Psoas muscle (tissue), 8 donors: ENCODE data around the gene CHRM2. TPM values are rescaled to one million over a fixed set of nuclear protein-coding genes. Genes with fewer than 3 reads are reported as not detected.

Source experiments
- ATAC-seq, 4 donors: fragments of 200-7000 bp; cut with Tn5 transposase; one replicate each; pipeline ENCODE4 v1.9.1; 2020; ENCODE audit warnings: moderate library complexity in 3 of 4, mild to moderate bottlenecking in 2 of 4
- DNase-seq, 2 donors: peaks; one replicate each; pipeline ENCODE4 v3.0.0-alpha.2; 2020
- H3K27ac ChIP-seq: fragments of 200-600 bp; one replicate; pipeline ENCODE4 v1.8.0; 2022
- H3K27me3 ChIP-seq, 3 donors: fragments of 200-600 bp in 1 of 3; one replicate each; pipeline versions ENCODE4 v1.6.1 to v1.8.0; 2013 to 2022; ENCODE audit warnings: low read length in 2 of 3, mild to moderate bottlenecking in 2 of 3, moderate library complexity in 1 of 3; ENCODE audit not compliant: insufficient read depth in 3 of 3
- H3K36me3 ChIP-seq, 2 donors: fragments of 200-600 bp in 1 of 2; one replicate each; pipeline versions ENCODE4 v1.6.1 to v1.8.0; 2013 to 2022; ENCODE audit warnings: low read depth in 1 of 2, mild to moderate bottlenecking in 1 of 2, moderate library complexity in 1 of 2; ENCODE audit not compliant: insufficient read depth in 1 of 2
- H3K4me1 ChIP-seq: fragments of 200-600 bp; one replicate; pipeline ENCODE4 v1.8.0; 2022
- H3K4me3 ChIP-seq: fragments of 200-600 bp; one replicate; pipeline ENCODE4 v1.8.0; 2022; ENCODE audit warnings: mild to moderate bottlenecking
- H3K9me3 ChIP-seq: fragments of 200-600 bp; one replicate; pipeline ENCODE4 v1.8.0; 2022
- CTCF ChIP-seq: fragments of 200-600 bp; IDR thresholded peaks from one replicate; pipeline ENCODE4 v1.8.0; 2022; ENCODE audit warnings: antibody characterized with exemption
- WGBS, 3 donors: extraction: QIAGEN DNeasy Blood & Tissue Kit; methylation state at CpG; one replicate each; pipeline versions ENCODE4 v1.1.6 to v1.1.7; 2013; 5-methylcytosine and 5-hydroxymethylcytosine counted together
- intact Hi-C, 2 donors: fragments of 100-400 bp; cut with DNase I; formaldehyde crosslinking; loops; one replicate each; pipeline versions ENCODE4 v1.11.0 to v1.14.2; 2022
- polyA plus RNA-seq, 3 donors: library from polyadenylated mRNA; stranded (reverse); fragments of 200-250 nt; gene quantifications; one replicate each; pipeline ENCODE4 v1.2.3, GENCODE V29; 2013
- total RNA-seq, 4 donors: library from RNA; stranded (reverse); fragmentation: NEBNext Ultra II Directional in 2 of 4; extraction: Animal tissue kit (Norgen Biotek cat#: 25700) in 2 of 4; gene quantifications; one replicate each; pipeline versions ENCODE4 v1.2.1 to v1.2.4, GENCODE V29; 2021 to 2023
- donor health status: healthy with polysubstance abuse.
- donor health status: DM: no; HTN: no; CAD: no; lungs with moderate emphysema.
- donor health status: Bipolar disorder and iron deficiency.
- donor health status: healthy.
- donor health status: DM: yes; HTN: yes; CAD: no.
- donor health status: DM: no; HTN: no; CAD: no.
- donor health status: DM: no; HTN: no; CAD: no.
- donor health status: DM: yes; HTN: yes; CAD: no.

CHRM2 gene
- total and polyA plus RNA-seq, 7 donors = not detected

- intact Hi-C loops = no loop called here
Measured at GRCh38 chr7:136857573-136857972, 10.9 kb upstream of the CHRM2 start.

DNA sequence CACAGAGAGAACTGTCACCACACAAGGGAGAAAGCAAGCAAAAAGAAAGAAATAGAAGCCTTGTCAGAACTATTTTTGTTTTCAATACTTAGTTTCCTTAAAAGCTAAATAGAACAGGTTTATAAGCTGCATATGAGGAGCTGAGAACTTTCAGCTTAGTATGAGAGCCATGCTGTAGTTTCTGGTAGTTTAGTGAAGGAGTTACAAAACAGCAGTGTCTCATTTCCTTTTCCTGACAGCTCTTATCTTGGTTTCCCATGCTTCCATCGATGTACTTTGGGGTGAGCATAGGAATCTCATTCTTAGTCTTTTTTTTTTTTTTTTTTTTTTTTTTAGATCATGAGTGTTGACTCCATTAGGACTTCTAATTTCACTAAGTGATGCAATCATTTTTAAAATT lies 8.6 kb upstream of the CHRM2 start:
- WGBS, 3 donors = 61 to 80% (median 76%) methylated on average over 1 of the region's 1 CpG
- no peak for TF ChIP-seq CTCF
- no peaks in the 10 kb centered on the region for H3K4me1 ChIP-seq
- H3K9me3 ChIP-seq = no peaks in the 10 kb centered on the region
- peaks cover 0 to 3% (median 0%) of the 10 kb centered on the region in 3 donors for H3K27me3 ChIP-seq
- intact Hi-C loops = no loop called here
- ATAC-seq = no peak
- DNase-seq = no peak
- H3K36me3 ChIP-seq = no peaks in the 10 kb centered on the region
- H3K4me3 ChIP-seq = no peak overlapping the region
- H3K27ac ChIP-seq = no peak overlapping the region

More at GRCh38 chr7:136857573-136857972, 10.9 kb upstream of the CHRM2 start:
- no peak for DNase-seq
- 42 to 52% (median 47%) methylated on average over 3 of the region's 3 CpGs for WGBS, 3 donors
- no peak for TF ChIP-seq CTCF
- Histone ChIP-seq H3K27ac (no peak overlapping the region), H3K9me3 (no peaks in the 10 kb centered on the region), H3K4me3 (no peak overlapping the region), H3K4me1 (no peaks in the 10 kb centered on the region), H3K27me3 (peaks cover 0 to 3% (median 0%) of the 10 kb centered on the region in 3 donors), H3K36me3 (no peaks in the 10 kb centered on the region)
- ATAC-seq = no peak

DNA sequence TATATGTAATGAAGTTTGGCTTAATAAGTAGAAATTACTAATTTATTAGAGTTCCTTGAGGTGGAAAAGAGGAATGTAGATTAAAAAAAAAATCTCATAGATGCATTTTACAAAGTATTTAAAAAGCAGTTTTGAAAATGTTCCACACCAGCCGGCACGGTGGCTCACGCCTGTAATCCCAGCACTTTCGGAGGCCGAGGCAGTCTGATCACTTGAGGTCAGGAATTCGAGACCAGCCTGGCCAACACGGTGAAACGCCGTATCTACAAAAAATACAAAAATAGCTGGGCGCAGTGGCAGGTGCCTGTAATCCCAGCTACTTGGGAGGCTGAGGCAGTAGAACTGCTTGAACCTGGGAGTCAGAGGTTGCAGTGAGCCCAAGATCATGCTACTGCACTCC lies 3.2 kb upstream of the CHRM2 start:
- 73 to 80% (median 79%) methylated on average over 10 of the region's 10 CpGs for WGBS, 3 donors
- Histone ChIP-seq H3K9me3 (no peaks in the 10 kb centered on the region), H3K4me1 (no peaks in the 10 kb centered on the region), H3K36me3 (no peaks in the 10 kb centered on the region), H3K4me3 (no peak overlapping the region), H3K27ac (no peak overlapping the region), H3K27me3 (peaks cover 3 to 22% (median 14%) of the 10 kb centered on the region in 3 donors)
- DNase-seq (no peak), ATAC-seq (no peak)
- no peak for TF ChIP-seq CTCF
- intact Hi-C loops = no loop called here

- peaks cover 3 to 28% (median 18%) of the 10 kb centered on the region in 3 donors for H3K27me3 ChIP-seq
- intact Hi-C loops = no loop called here
- H3K4me3 ChIP-seq = no peak overlapping the region
- no peak for TF ChIP-seq CTCF
- 62 to 70% (median 69%) methylated on average over 2 of the region's 2 CpGs for WGBS, 3 donors
- DNase-seq = no peak
- ATAC-seq = no peak
- H3K36me3 ChIP-seq = no peaks in the 10 kb centered on the region
- H3K9me3 ChIP-seq = no peaks in the 10 kb centered on the region
- H3K27ac ChIP-seq = no peak overlapping the region
- no peaks in the 10 kb centered on the region for H3K4me1 ChIP-seq
Measured at GRCh38 chr7:136865777-136866176, 2.7 kb upstream of the CHRM2 start.
